Activated B cell treated with CpG ODN at 0.5 μM for 24 hours (primary cell): ENCODE results near the gene RFTN1. TPM values are rescaled to one million over a fixed set of nuclear protein-coding genes. Genes with fewer than 3 reads are reported as not detected.

Experiments used
- ATAC-seq: fragments of 200-7000 bp; cut with Tn5 transposase; one replicate; pipeline ENCODE4 v1.10.0; 2021; ENCODE audit warnings: low read depth, mild to moderate bottlenecking, moderate library complexity
- CTCF ChIA-PET: fragments of 350-600 bp; sonication (Branson Sonifier 250); formaldehyde crosslinking; loops from one replicate; lab custom pipeline; 2021; ENCODE audit warnings: antibody characterized with exemption; lab: Charles Lee
- POLR2A ChIA-PET: fragments of 350-600 bp; sonication (Branson Sonifier 250); formaldehyde crosslinking; loops from one replicate; lab custom pipeline; 2021; ENCODE audit warnings: antibody characterized with exemption; lab: Charles Lee
- DNase-seq: peaks from one replicate; pipeline ENCODE4 v3.0.0; 2022
- H3K27ac Mint-ChIP-seq: one replicate; pipeline ENCODE4 v1.8.0; 2020; ENCODE audit warnings: mixed read lengths
- H3K27me3 Mint-ChIP-seq: one replicate; pipeline ENCODE4 v1.8.0; 2021; ENCODE audit warnings: mixed read lengths
- H3K36me3 Mint-ChIP-seq: one replicate; pipeline ENCODE4 v1.8.0; 2021; ENCODE audit warnings: low read depth, mixed read lengths
- H3K4me1 Mint-ChIP-seq: one replicate; pipeline ENCODE4 v1.8.0; 2021; ENCODE audit warnings: mixed read lengths
- H3K4me3 Mint-ChIP-seq: one replicate; pipeline ENCODE4 v1.8.0; 2020; ENCODE audit warnings: mild to moderate bottlenecking, mixed read lengths
- H3K9me3 Mint-ChIP-seq: one replicate; pipeline ENCODE4 v1.8.0; 2020; ENCODE audit warnings: mixed read lengths
- intact Hi-C: fragments of 100-400 bp; cut with micrococcal nuclease; formaldehyde crosslinking; loops from one replicate; pipeline ENCODE4 v1.15.1; 2024
- total RNA-seq: library from RNA; stranded (reverse); gene quantifications from 2 replicates; pipeline ENCODE4 v1.2.3, GENCODE V29; 2022
- TF ChIP-seq, protein P1 (sequence below): fragments of 200-600 bp; IDR thresholded peaks from one replicate; pipeline ENCODE4 v1.8.0; 2022; ENCODE audit warnings: antibody characterized with exemption, mild to moderate bottlenecking

Gene RFTN1
- total RNA-seq, 1 donor from 2014 or later, result 365 TPM

DNA sequence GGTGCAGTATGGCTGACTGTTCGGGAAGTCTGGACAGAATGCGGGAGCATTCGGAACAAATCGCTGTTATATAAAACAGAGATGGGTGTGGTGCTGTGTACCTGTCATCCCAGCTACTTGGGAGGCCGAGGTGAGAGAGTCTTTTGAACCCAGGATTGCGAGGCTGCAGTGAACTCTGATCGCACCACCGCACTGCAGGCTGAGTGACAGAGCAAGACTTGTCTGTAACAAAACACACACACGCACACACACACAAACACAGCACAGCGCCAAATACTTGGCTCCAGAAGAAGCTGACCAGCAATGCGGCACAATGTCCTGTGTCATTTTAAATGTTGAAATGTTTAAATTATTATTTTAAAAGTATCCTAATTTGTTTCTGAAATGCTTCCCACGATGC is 12.6 kb downstream of the RFTN1 start:
- TF ChIP-seq, protein P1, sequence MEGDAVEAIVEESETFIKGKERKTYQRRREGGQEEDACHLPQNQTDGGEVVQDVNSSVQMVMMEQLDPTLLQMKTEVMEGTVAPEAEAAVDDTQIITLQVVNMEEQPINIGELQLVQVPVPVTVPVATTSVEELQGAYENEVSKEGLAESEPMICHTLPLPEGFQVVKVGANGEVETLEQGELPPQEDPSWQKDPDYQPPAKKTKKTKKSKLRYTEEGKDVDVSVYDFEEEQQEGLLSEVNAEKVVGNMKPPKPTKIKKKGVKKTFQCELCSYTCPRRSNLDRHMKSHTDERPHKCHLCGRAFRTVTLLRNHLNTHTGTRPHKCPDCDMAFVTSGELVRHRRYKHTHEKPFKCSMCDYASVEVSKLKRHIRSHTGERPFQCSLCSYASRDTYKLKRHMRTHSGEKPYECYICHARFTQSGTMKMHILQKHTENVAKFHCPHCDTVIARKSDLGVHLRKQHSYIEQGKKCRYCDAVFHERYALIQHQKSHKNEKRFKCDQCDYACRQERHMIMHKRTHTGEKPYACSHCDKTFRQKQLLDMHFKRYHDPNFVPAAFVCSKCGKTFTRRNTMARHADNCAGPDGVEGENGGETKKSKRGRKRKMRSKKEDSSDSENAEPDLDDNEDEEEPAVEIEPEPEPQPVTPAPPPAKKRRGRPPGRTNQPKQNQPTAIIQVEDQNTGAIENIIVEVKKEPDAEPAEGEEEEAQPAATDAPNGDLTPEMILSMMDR, result no peak
- no peaks in the 10 kb centered on the region for H3K9me3 Mint-ChIP-seq
- CTCF ChIA-PET, result no interaction called here
- no peaks in the 10 kb centered on the region for H3K27me3 Mint-ChIP-seq
- no peak overlapping the region for H3K4me3 Mint-ChIP-seq
- ATAC-seq (no peak), DNase-seq (no peak)
- H3K27ac Mint-ChIP-seq, result no peak overlapping the region
- intact Hi-C loops, result no loop called here
- POLR2A ChIA-PET, result interaction anchor here (0.6 to 10.2 kb wide), 3 partner anchors 8 to 20 kb away, joined by 4 to 135 read pairs (median 4); no protein-coding TSS in a partner anchor
- peaks cover 85% of the 10 kb centered on the region for H3K4me1 Mint-ChIP-seq
- peaks cover 78% of the 10 kb centered on the region for H3K36me3 Mint-ChIP-seq

DNA sequence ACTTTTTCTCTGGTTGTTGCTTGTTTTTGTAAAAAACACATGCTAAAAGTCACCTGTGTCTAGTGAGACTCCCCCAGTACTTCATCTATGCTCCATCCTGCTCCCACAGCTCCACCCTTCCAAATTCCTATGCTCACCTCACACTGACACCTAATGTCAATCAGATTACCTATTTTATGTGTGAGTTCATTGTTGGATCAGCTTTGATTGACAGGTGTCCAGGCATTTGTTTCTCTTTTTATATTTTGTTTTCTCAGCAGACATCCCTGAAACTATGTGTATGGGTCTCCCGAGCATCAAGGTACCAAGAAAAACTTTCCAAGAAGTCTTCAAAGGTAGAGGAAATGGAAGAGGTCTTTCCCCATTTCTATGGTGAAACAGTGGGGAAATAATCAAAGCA is 13.4 kb downstream of the RFTN1 start:
- ChIA-PET POLR2A (interaction anchor here (10.2 kb wide), 1 partner anchor 9 kb away, joined by 135 read pairs; no protein-coding TSS in a partner anchor), CTCF (no interaction called here)
- Mint-ChIP-seq H3K27me3 (no peaks in the 10 kb centered on the region), H3K27ac (no peak overlapping the region), H3K4me1 (peaks cover 86% of the 10 kb centered on the region), H3K36me3 (peaks cover 74% of the 10 kb centered on the region), H3K4me3 (no peak overlapping the region), H3K9me3 (no peaks in the 10 kb centered on the region)
- TF ChIP-seq, protein P1, result no peak
- intact Hi-C loops, result no loop called here
- ATAC-seq (no peak), DNase-seq (no peak)

DNA sequence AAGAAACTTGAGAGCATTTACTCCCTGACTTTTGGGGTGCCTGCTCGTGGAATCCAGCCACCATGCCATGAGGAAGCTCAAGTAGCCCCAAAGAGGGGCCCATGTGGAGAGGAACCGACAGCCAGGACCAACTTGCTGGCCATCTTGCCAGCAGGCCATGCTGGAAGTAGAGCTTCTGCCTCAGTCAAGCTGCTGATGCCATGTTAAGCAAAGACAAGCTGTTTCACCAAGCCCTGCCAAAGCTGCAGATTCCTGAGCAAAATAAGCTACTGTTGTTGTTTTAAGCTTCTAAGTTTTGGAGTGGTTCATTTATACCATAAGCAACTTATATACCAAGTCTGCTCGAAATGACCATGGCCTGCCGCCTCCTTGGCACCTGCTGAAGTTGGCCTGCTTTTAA is 14.1 kb downstream of the RFTN1 start:
- H3K9me3 Mint-ChIP-seq, result no peaks in the 10 kb centered on the region
- no peak for DNase-seq
- CTCF ChIA-PET, result no interaction called here

DNA sequence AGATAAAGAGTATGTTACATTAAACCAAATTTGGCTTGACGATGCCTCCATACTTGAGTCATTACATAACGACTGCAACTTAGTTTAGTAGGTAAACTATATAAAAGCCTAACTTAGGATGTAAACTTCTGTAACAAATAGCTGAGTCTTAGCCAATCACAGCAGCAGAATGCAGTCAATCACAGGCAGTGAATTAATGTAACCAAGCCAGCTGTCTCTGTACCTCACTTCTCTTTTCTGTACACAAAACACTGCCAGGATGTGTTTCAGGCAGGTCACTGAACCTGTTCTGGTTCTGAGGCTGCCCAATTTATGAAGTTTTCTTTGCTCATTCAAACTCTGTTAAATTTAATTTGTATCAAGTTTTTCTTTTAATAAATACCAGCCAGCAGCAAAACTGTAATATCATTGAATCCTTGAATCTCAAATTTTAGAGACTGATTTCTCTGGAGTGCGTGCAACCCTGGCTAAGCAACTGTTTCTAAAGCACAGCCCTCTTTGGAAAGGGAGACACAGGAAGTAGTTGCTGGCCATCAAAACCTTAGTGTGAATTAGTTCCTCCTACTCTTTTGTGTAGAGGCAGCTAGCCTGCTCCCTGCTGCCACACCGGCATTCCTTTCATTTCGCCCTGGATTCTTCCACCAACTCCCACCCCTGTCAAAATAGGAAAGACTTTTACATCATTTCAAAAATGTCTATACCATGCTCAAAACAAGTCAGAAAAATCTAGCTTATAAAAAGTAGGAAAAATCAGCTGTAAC is 15.2 kb downstream of the RFTN1 start:
- ChIA-PET CTCF (no interaction called here), POLR2A (interaction anchor here (0.9 to 10.2 kb wide), 5 partner anchors 11 to 186 kb away, joined by 3 to 135 read pairs (median 10); no protein-coding TSS in a partner anchor)
- ATAC-seq (peak; percentile 43), DNase-seq (no peak)
- intact Hi-C loops, result loop anchor here (5.0 kb wide), 1 partner anchor 39 kb away; no protein-coding TSS in a partner anchor
- H3K27me3 Mint-ChIP-seq, result no peaks in the 10 kb centered on the region
- peaks cover 71% of the 10 kb centered on the region for H3K36me3 Mint-ChIP-seq
- TF ChIP-seq, protein P1, result no peak
- peaks cover 81% of the 10 kb centered on the region for H3K4me1 Mint-ChIP-seq
- peak overlapping the region; percentile 75 for H3K27ac Mint-ChIP-seq
- no peak overlapping the region for H3K4me3 Mint-ChIP-seq
- no peaks in the 10 kb centered on the region for H3K9me3 Mint-ChIP-seq

More for the DNA sequence above, 14.1 kb downstream of the RFTN1 start:
- peaks cover 86% of the 10 kb centered on the region for H3K4me1 Mint-ChIP-seq
- H3K36me3 Mint-ChIP-seq, result peaks cover 72% of the 10 kb centered on the region
- TF ChIP-seq, protein P1, result no peak
- H3K27me3 Mint-ChIP-seq, result no peaks in the 10 kb centered on the region
- H3K27ac Mint-ChIP-seq, result no peak overlapping the region
- no peak for ATAC-seq
- no peak overlapping the region for H3K4me3 Mint-ChIP-seq
- POLR2A ChIA-PET, result interaction anchor here (10.2 kb wide), 1 partner anchor 10 kb away, joined by 135 read pairs; no protein-coding TSS in a partner anchor
- intact Hi-C loops, result loop anchor here (5.0 kb wide), 1 partner anchor 38 kb away; no protein-coding TSS in a partner anchor
